Fibroblast of villous mesenchyme (primary cell): ENCODE measurements around the gene TBC1D19. TPM values are rescaled to one million over a fixed set of nuclear protein-coding genes. Genes with fewer than 3 reads are reported as not detected.

Experiments
- DNase-seq: peaks from one replicate; pipeline ENCODE4 v3.0.0-alpha.2; 2010; ENCODE audit warnings: low read depth
- H3K4me3 ChIP-seq: 2 replicates; pipeline ENCODE4 v1.5.1; 2011; ENCODE audit warnings: low read depth, mild to moderate bottlenecking, low read length
- total RNA-seq: library from RNA; depleted of rRNA; stranded (reverse); fragments of >200 nt; gene quantifications from 2 replicates; pipeline ENCODE4 v1.2.3, GENCODE V29; 2012
- TF ChIP-seq, protein P1 (sequence below): IDR thresholded peaks from 2 replicates; pipeline ENCODE4 v1.5.1; 2012; ENCODE audit warnings: low read depth, mild to moderate bottlenecking, low read length; ENCODE audit not compliant: insufficient read depth

TBC1D19 gene
- total RNA-seq, 1 donor, result 41.5 TPM

DNA sequence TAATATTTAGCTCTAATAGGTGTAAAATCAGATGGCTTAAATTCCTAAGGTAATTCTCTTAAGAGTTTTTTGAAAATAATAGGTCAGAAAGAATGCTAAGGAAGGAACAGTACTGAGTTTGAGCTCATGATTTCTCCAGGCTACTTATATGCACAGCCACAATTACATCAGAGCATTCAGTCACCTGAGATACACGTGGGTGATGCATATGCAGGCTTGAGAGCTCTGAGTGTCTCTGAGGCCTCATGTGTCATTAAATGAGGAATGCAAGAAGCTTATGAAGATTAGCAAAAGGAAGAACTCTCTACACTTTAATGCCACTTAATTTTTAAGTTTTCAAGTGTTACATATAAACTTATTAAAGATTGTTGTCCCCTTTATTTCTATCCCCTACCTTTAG is 152.7 kb downstream of the TBC1D19 start:
- no peak overlapping the region for H3K4me3 ChIP-seq
- TF ChIP-seq, protein P1, sequence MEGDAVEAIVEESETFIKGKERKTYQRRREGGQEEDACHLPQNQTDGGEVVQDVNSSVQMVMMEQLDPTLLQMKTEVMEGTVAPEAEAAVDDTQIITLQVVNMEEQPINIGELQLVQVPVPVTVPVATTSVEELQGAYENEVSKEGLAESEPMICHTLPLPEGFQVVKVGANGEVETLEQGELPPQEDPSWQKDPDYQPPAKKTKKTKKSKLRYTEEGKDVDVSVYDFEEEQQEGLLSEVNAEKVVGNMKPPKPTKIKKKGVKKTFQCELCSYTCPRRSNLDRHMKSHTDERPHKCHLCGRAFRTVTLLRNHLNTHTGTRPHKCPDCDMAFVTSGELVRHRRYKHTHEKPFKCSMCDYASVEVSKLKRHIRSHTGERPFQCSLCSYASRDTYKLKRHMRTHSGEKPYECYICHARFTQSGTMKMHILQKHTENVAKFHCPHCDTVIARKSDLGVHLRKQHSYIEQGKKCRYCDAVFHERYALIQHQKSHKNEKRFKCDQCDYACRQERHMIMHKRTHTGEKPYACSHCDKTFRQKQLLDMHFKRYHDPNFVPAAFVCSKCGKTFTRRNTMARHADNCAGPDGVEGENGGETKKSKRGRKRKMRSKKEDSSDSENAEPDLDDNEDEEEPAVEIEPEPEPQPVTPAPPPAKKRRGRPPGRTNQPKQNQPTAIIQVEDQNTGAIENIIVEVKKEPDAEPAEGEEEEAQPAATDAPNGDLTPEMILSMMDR, result no peak
- peak; percentile 34 for DNase-seq

DNA sequence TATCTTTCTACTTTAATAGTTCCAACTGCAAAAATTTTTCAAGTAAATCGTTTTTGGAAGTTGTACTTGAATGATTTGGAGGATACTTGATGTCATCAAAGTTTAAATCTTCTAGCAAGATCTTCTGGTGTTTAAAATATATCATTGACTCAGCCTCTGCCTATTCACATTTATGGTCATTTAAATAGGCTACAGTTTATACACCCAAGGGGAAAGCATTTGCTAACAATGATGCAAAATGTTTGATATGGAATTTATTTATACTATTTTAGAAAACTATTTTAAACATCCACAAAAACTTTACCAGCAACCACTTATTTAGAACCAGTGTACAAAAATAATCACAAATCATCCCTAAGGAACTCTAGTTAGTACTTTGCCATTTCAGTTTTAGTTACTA is 153.5 kb downstream of the TBC1D19 start:
- no peak overlapping the region for H3K4me3 ChIP-seq
- peak; percentile 4 for DNase-seq
- TF ChIP-seq, protein P1, result no peak

DNA sequence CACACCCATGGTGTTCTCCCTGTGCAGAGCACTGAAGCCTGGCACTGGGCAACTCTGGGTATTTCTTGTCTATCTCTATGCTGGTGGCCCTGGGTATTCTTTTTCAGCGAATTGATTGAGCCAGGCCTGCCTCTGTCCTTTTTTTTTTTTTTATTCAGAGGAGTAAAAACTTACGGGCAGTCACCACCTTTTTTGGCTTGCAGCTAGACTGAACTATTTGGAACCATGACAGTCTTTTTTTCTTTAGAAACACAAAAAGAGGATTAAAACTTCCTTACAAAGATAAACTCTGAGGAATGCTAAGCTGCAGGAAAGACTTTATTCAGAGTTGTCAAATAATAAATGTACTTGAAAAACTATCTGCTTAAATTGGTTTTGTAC is 157.6 kb downstream of the TBC1D19 start:
- no peak overlapping the region for H3K4me3 ChIP-seq
- DNase-seq, result no peak
- TF ChIP-seq, protein P1, result no peak

DNA sequence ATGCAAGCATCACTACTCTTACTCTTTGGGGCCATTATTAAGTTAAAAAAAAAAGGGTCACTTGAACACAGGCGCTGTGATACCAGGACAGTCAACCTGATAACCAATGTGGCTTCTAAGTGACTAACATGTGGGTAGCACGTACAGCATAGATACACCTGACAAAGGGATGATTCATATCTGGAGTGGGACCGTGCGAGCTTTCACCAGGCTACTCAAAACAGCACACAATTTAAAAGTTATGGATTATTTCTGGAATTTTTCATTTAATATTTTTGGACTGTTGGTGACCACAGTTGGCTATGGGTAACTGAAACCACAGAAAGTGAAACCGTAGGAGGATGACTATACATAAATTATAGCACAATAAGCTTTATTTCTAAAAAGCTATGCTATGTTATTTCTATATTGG is 162.9 kb downstream of the TBC1D19 start:
- DNase-seq, result no peak
- TF ChIP-seq, protein P1, result no peak
- no peak overlapping the region for H3K4me3 ChIP-seq

DNA sequence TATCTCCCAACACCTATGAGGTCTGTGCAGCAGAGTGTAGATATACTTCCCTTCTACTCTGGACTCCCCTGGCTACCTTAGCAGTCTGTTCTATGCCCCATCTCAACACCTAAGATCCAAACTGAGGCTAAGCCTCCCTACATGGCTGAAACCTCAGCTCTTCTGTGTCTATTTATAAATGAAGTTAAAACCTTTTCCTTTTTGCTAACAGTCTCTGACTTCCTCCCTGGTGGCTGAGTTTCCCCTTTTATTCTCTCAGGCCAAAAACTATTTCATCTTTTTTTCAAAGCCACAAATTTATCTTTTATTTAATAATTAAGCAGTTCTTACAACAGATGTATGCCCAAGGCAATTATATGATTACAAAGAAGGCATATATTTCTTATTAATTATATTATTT is 164.9 kb downstream of the TBC1D19 start:
- TF ChIP-seq, protein P1, result no peak
- no peak overlapping the region for H3K4me3 ChIP-seq
- DNase-seq, result no peak

DNA sequence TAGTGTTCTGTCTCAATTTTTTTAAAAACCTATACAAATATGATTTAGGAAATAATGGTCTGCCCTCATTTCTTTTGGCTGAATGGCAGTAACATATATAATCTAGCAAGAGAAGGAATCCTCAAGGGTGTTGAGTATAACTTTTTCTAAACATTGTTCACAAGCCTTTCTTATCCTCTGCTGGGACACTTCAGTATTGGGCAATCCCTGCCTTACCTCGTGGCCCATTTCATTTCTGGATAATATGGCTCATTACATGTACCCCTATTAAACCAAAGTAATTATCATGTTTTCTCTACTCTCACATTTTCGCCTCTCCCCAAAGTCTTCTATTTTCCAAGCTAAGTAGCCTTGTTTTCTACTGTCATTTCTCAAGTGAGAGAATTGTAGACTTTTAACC is 166.0 kb downstream of the TBC1D19 start:
- no peak overlapping the region for H3K4me3 ChIP-seq
- TF ChIP-seq, protein P1, result no peak
- no peak for DNase-seq

DNA sequence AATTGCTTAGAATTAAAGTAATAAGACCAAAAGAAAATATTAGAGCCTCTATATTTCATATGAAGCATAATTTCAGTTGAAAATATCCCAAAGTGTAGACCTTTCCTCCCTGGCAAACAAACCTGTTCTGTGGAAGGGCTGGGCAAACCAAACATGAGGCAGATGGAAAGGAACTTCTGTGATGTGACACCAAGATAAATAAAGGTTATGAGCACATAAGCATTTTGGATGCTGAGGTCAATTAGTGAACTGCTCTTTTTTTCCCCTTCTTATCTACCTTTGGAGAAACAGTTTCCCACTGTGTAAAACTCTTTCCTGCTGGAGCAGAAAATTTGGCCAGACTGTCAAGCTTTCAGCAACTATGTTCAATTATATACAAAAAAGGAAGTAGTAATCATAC is 167.1 kb downstream of the TBC1D19 start:
- TF ChIP-seq, protein P1, result no peak
- no peak overlapping the region for H3K4me3 ChIP-seq
- no peak for DNase-seq
